HepG2 (cell line): ENCODE measurements around the gene GPC4. TPM values are rescaled to one million over a fixed set of nuclear protein-coding genes. Genes with fewer than 3 reads are reported as not detected.

ENCODE experiments used
- ATAC-seq: fragments of 200-7000 bp; cut with Tn5 transposase; 3 replicates; pipeline ENCODE4 v1.9.1; 2020; ENCODE audit warnings: mild to moderate bottlenecking, moderate library complexity
- BruUV-seq: library from RNA; stranded (reverse); fragments of 400-500 nt; replicated peaks from 2 replicates; lab custom pipeline; 2021; lab: Mats Ljungman, UMichigan
- CTCF ChIA-PET: fragments of 300-600 bp; formaldehyde crosslinking; extraction: SDS; loops from one replicate; lab custom pipeline; 2021; ENCODE audit warnings: low total read pairs, inconsistent platforms, low intra/inter-chr PET ratio; lab: Yijun Ruan, JAX
- POLR2A ChIA-PET: fragments of 350-600 bp; sonication (Branson Sonifier 250); formaldehyde crosslinking; loops from one replicate; lab custom pipeline; 2020; ENCODE audit warnings: antibody characterized with exemption, inconsistent platforms; lab: Yijun Ruan, JAX
- DNase-seq: peaks from one replicate; pipeline ENCODE4 v3.0.0-alpha.2; 2015; ENCODE audit warnings: low spot score
- FAIRE-seq: peaks from 3 replicates; lab custom pipeline; 2011; peaks lifted over from hg19 to GRCh38; lab: Jason Lieb, UNC
- H2AFZ ChIP-seq: one replicate; pipeline ENCODE4 v1.6.1; 2011; ENCODE audit warnings: low read length, inconsistent platforms
- H3K27ac ChIP-seq: fragments of 300-600 bp; 3 replicates; pipeline ENCODE4 v1.8.0; 2011; ENCODE audit warnings: mixed run types, mild to moderate bottlenecking, mixed read lengths, low read length, inconsistent platforms; ENCODE audit not compliant: insufficient read depth; ENCODE audit errors: extremely low read length
- H3K27me3 ChIP-seq, 2 experiments: fragments of 200-600 bp in 1 of 2; 2 replicates in 1 of 2; 3 replicates in 1 of 2; pipeline versions ENCODE4 v1.6.0 to v1.8.0; 2011; ENCODE audit warnings: low read length in 2 of 2, mild to moderate bottlenecking in 2 of 2, moderate library complexity in 2 of 2, inconsistent platforms in 1 of 2; ENCODE audit not compliant: insufficient read depth in 2 of 2, control insufficient read depth in 1 of 2
- H3K36me3 ChIP-seq, 2 experiments: fragments of 200-600 bp in 1 of 2; replicated peaks in 1 of 2; 2 replicates in 1 of 2; 3 replicates in 1 of 2; pipeline versions ENCODE4 v1.5.1 to v1.8.0; 2011; ENCODE audit warnings: low read length in 2 of 2, inconsistent platforms in 1 of 2; ENCODE audit not compliant: insufficient read depth in 2 of 2, control insufficient read depth in 1 of 2
- H3K4me1 ChIP-seq: 2 replicates; pipeline ENCODE4 v1.5.1; 2012; ENCODE audit warnings: low read length, inconsistent platforms; ENCODE audit not compliant: insufficient read depth
- H3K4me2 ChIP-seq: 2 replicates; pipeline ENCODE4 v1.6.0; 2011; ENCODE audit warnings: low read depth, low read length, inconsistent platforms
- H3K4me3 ChIP-seq, 3 experiments: fragments of 200-600 bp in 1 of 3; sonication (generic), shearing (Covaris generic) in 1 of 3; replicated peaks in 1 of 3; 2 replicates each; pipeline ENCODE4 v1.5.1; 2011 to 2016; ENCODE audit warnings: low read length in 3 of 3, inconsistent platforms in 2 of 3, low read depth in 2 of 3, mild to moderate bottlenecking in 2 of 3, control low read depth in 1 of 3, mixed read lengths in 1 of 3; ENCODE audit not compliant: insufficient read depth in 1 of 3
- H3K79me2 ChIP-seq: one replicate; pipeline ENCODE4 v1.6.1; 2011; ENCODE audit warnings: low read length, inconsistent platforms; ENCODE audit not compliant: insufficient read depth
- H3K9ac ChIP-seq: 2 replicates; pipeline ENCODE4 v1.6.0; 2011; ENCODE audit warnings: mild to moderate bottlenecking, low read depth, low read length, inconsistent platforms; ENCODE audit not compliant: insufficient read depth
- H3K9me3 ChIP-seq: 2 replicates; pipeline ENCODE4 v1.5.1; 2012; ENCODE audit warnings: mild to moderate bottlenecking, low read length
- H4K20me1 ChIP-seq: 2 replicates; pipeline ENCODE4 v1.6.0; 2011; ENCODE audit warnings: inconsistent platforms, mild to moderate bottlenecking, low read length, moderate library complexity; ENCODE audit not compliant: insufficient read depth
- BRCA1 ChIP-seq: sonication (generic); formaldehyde crosslinking; IDR thresholded peaks from 2 replicates; pipeline ENCODE4 v1.4.0; 2020; ENCODE audit warnings: missing genetic modification reagents
- CBX5 ChIP-seq: sonication (generic); formaldehyde crosslinking; IDR thresholded peaks from 2 replicates; pipeline ENCODE4 v1.4.0; 2020; ENCODE audit warnings: missing genetic modification reagents, borderline replicate concordance
- FOXA3 ChIP-seq: IDR thresholded peaks from 2 replicates; pipeline ENCODE4 v1.6.1; 2016; ENCODE audit warnings: missing genetic modification reagents, missing compliant biosample characterization
- KAT2B ChIP-seq: fragments of 150-350 bp; IDR thresholded peaks from 2 replicates; pipeline ENCODE4 v1.6.1; 2014; ENCODE audit warnings: low read depth, low read length, borderline replicate concordance
- NFYB ChIP-seq: sonication (generic); formaldehyde crosslinking; IDR thresholded peaks from 2 replicates; pipeline ENCODE4 v1.4.0; 2020; ENCODE audit warnings: missing genetic modification reagents
- PITX1 ChIP-seq: sonication (generic); formaldehyde crosslinking; IDR thresholded peaks from 2 replicates; pipeline ENCODE4 v1.5.1; 2020; ENCODE audit warnings: mild to moderate bottlenecking, missing genetic modification reagents
- STAT5B ChIP-seq: sonication (generic); formaldehyde crosslinking; IDR thresholded peaks from 2 replicates; pipeline ENCODE4 v1.4.0; 2020; ENCODE audit warnings: missing genetic modification reagents
- TCF12 ChIP-seq, 2 experiments: fragments of 450-650 bp in 1 of 2; sonication (generic) in 1 of 2; formaldehyde crosslinking in 1 of 2; IDR thresholded peaks; 2 replicates each; pipeline versions ENCODE4 v1.6.1 to v1.8.0; 2017 to 2022; ENCODE audit warnings: antibody characterized with exemption in 1 of 2, mild to moderate bottlenecking in 1 of 2, missing genetic modification reagents in 1 of 2, moderate library complexity in 1 of 2
- TMF1 ChIP-seq: sonication (generic); formaldehyde crosslinking; IDR thresholded peaks from 2 replicates; pipeline ENCODE4 v1.8.1; 2022; ENCODE audit warnings: low read depth, missing genetic modification reagents
- XBP1 ChIP-seq: sonication (generic); formaldehyde crosslinking; IDR thresholded peaks from 2 replicates; pipeline ENCODE4 v1.5.0; 2020; ENCODE audit warnings: missing genetic modification reagents
- ZBTB1 ChIP-seq: sonication (generic); formaldehyde crosslinking; IDR thresholded peaks from 2 replicates; pipeline ENCODE4 v1.4.0; 2020; ENCODE audit warnings: missing genetic modification reagents, borderline replicate concordance
- ZNF34 ChIP-seq: sonication (generic); formaldehyde crosslinking; IDR thresholded peaks from 2 replicates; pipeline ENCODE4 v1.4.0; 2020; ENCODE audit warnings: mild to moderate bottlenecking, missing genetic modification reagents, borderline replicate concordance
- ZNF556 ChIP-seq: sonication (generic); formaldehyde crosslinking; IDR thresholded peaks from 2 replicates; pipeline ENCODE4 v1.4.0; 2020; ENCODE audit warnings: mild to moderate bottlenecking, missing genetic modification reagents, borderline replicate concordance
- ZNF569 ChIP-seq: sonication (generic); formaldehyde crosslinking; IDR thresholded peaks from 2 replicates; pipeline ENCODE4 v1.5.0; 2020; ENCODE audit warnings: mild to moderate bottlenecking, missing genetic modification reagents, moderate library complexity, borderline replicate concordance
- ZNF749 ChIP-seq: sonication (generic); formaldehyde crosslinking; IDR thresholded peaks from 2 replicates; pipeline ENCODE4 v1.8.0; 2022; ENCODE audit warnings: mild to moderate bottlenecking, missing genetic modification reagents, moderate library complexity, borderline replicate concordance
- ZNF878 ChIP-seq: sonication (generic); formaldehyde crosslinking; IDR thresholded peaks from 2 replicates; pipeline ENCODE4 v1.8.1; 2023; ENCODE audit warnings: mild to moderate bottlenecking, missing genetic modification reagents, moderate library complexity
- ZZZ3 ChIP-seq: sonication (generic); formaldehyde crosslinking; IDR thresholded peaks from 2 replicates; pipeline ENCODE4 v1.4.0; 2020; ENCODE audit warnings: missing genetic modification reagents, mild to moderate bottlenecking, borderline replicate concordance
- whole genome bisulfite sequencing: methylation state at CpG from one replicate; pipeline ENCODE4 v1.1.6; 2017; ENCODE audit warnings: low lambda C conversion rate; 5-methylcytosine and 5-hydroxymethylcytosine counted together
- in situ Hi-C: cut with HindIII; loops from 2 replicates; pipeline ENCODE4 v1.10.0; 2017; ENCODE audit warnings: low pct_unique_long_range_greater_than_20kb; ENCODE audit not compliant: extremely low pct_ligation_motif_present
- intact Hi-C: fragments of 100-400 bp; cut with micrococcal nuclease; formaldehyde crosslinking; loops from one replicate; pipeline ENCODE4 v1.10.0; 2022; ENCODE audit not compliant: unreplicated experiment
- polyA plus RNA-seq, 8 experiments: library from polyadenylated mRNA; depleted of rRNA in 3 of 8; stranded (reverse) in 7 of 8; unstranded in 1 of 8; fragments of >200 nt; fragmentation: Illumina TruSeq in 4 of 8; extraction: Trizol in 4 of 8; gene quantifications; 2 replicates each; pipeline versions ENCODE4 v1.2.1 to v1.2.3, GENCODE V29; 2011 to 2016; ENCODE audit warnings: low read depth in 4 of 8, missing spikeins in 1 of 8, mixed read lengths in 1 of 8; ENCODE audit not compliant: insufficient read depth in 1 of 8
- total RNA-seq, 5 experiments: library from RNA; depleted of rRNA; stranded (reverse); fragments of >200 nt; fragmentation: Illumina TruSeq; extraction: Trizol; gene quantifications; 2 replicates each; pipeline ENCODE4 v1.2.3, GENCODE V29; 2016; ENCODE audit warnings: low read depth in 1 of 5
- TF ChIP-seq, protein P1 (sequence below): IDR thresholded peaks from 2 replicates; pipeline ENCODE4 v1.6.1; 2016; ENCODE audit warnings: low read depth, missing genetic modification reagents, missing compliant biosample characterization

GPC4 gene
- total and polyA plus RNA-seq, 2 of the 13 experiments (the other 11 are each of a cell fraction or from before 2014, with no cell fraction given) = 0.29 to 0.38 TPM

DNA sequence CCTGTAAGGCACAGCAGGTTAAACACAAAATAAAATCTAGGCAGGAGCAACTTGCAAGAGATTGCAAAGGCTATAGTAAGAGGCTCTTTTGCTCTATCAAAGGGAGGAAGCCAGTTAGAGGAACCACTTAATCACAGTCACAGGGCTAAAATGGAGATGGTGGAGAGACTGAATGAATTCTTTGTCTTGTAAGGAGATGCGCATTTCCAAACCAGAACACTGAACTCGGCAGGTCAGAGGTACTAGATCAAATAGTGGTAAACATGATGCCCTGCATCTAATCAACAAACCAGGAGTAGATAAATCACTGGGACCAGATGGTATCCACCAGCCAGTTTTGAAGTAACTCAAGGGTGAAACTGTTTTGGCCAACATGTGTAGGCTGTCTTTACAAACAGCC, 55.8 kb downstream of the GPC4 start:
- no TSS peak for BruUV-seq
- H3K27me3 ChIP-seq = no peaks in the 10 kb centered on the region; a peak in 1 of 5 replicates
- H3K4me3 ChIP-seq = no peak overlapping the region
- FAIRE-seq (no peak), DNase-seq (no peak), ATAC-seq (no peak)
- WGBS = 0% methylated on average over 2 of the region's 2 CpGs
- H3K4me2 ChIP-seq = no peak overlapping the region
- H4K20me1 ChIP-seq = no peaks in the 10 kb centered on the region
- no peaks in the 10 kb centered on the region for H3K79me2 ChIP-seq
- CTCF ChIA-PET = no interaction called here
- H3K27ac ChIP-seq = no peak overlapping the region
- no peak overlapping the region for H3K9ac ChIP-seq
- H3K36me3 ChIP-seq = no peaks in the 10 kb centered on the region
- intact Hi-C loops (no loop called here), in situ Hi-C loops (no loop called here)
- POLR2A ChIA-PET = no interaction called here
- no peak overlapping the region for H2AFZ ChIP-seq
- no peaks in the 10 kb centered on the region for H3K9me3 ChIP-seq
- no peaks in the 10 kb centered on the region for H3K4me1 ChIP-seq
- TF ChIP-seq XBP1 (CRISPR knock-in tag) = no peak
- no peak for TF ChIP-seq CBX5 (CRISPR knock-in tag)
- TF ChIP-seq ZZZ3 (CRISPR knock-in tag) = no peak
- no peak for TF ChIP-seq KAT2B
- no peak for TF ChIP-seq STAT5B (CRISPR knock-in tag)
- TF ChIP-seq ZBTB1 (CRISPR knock-in tag) = no peak
- TF ChIP-seq TMF1 (CRISPR knock-in tag) = no peak
- TF ChIP-seq TCF12 (IDR thresholded peaks at IDR 0.05) = no peak
- TF ChIP-seq TCF12 (CRISPR knock-in tag; IDR thresholded peaks at IDR 0.05) = no peak
- TF ChIP-seq NFYB (CRISPR knock-in tag) = no peak
- TF ChIP-seq BRCA1 (CRISPR knock-in tag) = no peak
- TF ChIP-seq ZNF878 = no peak
- TF ChIP-seq FOXA3 (CRISPR knock-in tag) = no peak
- TF ChIP-seq PITX1 = no peak
- no peak for TF ChIP-seq ZNF34 (CRISPR knock-in tag)
- TF ChIP-seq ZNF556 = no peak
- TF ChIP-seq, protein P1, sequence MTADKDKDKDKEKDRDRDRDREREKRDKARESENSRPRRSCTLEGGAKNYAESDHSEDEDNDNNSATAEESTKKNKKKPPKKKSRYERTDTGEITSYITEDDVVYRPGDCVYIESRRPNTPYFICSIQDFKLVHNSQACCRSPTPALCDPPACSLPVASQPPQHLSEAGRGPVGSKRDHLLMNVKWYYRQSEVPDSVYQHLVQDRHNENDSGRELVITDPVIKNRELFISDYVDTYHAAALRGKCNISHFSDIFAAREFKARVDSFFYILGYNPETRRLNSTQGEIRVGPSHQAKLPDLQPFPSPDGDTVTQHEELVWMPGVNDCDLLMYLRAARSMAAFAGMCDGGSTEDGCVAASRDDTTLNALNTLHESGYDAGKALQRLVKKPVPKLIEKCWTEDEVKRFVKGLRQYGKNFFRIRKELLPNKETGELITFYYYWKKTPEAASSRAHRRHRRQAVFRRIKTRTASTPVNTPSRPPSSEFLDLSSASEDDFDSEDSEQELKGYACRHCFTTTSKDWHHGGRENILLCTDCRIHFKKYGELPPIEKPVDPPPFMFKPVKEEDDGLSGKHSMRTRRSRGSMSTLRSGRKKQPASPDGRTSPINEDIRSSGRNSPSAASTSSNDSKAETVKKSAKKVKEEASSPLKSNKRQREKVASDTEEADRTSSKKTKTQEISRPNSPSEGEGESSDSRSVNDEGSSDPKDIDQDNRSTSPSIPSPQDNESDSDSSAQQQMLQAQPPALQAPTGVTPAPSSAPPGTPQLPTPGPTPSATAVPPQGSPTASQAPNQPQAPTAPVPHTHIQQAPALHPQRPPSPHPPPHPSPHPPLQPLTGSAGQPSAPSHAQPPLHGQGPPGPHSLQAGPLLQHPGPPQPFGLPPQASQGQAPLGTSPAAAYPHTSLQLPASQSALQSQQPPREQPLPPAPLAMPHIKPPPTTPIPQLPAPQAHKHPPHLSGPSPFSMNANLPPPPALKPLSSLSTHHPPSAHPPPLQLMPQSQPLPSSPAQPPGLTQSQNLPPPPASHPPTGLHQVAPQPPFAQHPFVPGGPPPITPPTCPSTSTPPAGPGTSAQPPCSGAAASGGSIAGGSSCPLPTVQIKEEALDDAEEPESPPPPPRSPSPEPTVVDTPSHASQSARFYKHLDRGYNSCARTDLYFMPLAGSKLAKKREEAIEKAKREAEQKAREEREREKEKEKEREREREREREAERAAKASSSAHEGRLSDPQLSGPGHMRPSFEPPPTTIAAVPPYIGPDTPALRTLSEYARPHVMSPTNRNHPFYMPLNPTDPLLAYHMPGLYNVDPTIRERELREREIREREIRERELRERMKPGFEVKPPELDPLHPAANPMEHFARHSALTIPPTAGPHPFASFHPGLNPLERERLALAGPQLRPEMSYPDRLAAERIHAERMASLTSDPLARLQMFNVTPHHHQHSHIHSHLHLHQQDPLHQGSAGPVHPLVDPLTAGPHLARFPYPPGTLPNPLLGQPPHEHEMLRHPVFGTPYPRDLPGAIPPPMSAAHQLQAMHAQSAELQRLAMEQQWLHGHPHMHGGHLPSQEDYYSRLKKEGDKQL (CRISPR knock-in tag) = no peak
- TF ChIP-seq ZNF749 (CRISPR knock-in tag) = no peak
- TF ChIP-seq ZNF569 (CRISPR knock-in tag) = no peak
